HCT116 (cell line): Measurements from ENCODE around the gene RAB38. TPM values are rescaled to one million over a fixed set of nuclear protein-coding genes. Genes with fewer than 3 reads are reported as not detected.

Experiments used
- ATAC-seq: fragments of 200-7000 bp; cut with Tn5 transposase; 2 replicates; pipeline ENCODE4 v1.9.1; 2020; ENCODE audit warnings: mild to moderate bottlenecking, moderate library complexity
- BruUV-seq: library from RNA; stranded (reverse); fragments of 400-500 nt; replicated peaks from 2 replicates; lab custom pipeline; 2021; lab: Mats Ljungman, UMichigan
- CTCF ChIA-PET: fragments of 300-600 bp; sonication (Branson Sonifier 250); formaldehyde crosslinking; loops from one replicate; lab custom pipeline; 2021; ENCODE audit warnings: antibody characterized with exemption; lab: Charles Lee
- POLR2A ChIA-PET: fragments of 300-600, 350-600 bp; sonication (Branson Sonifier 250); formaldehyde crosslinking; loops from one replicate; lab custom pipeline; 2021; ENCODE audit warnings: antibody characterized with exemption; lab: Charles Lee
- RAD21 ChIA-PET, 2 experiments: fragments of 300-600 bp; sonication (Branson Sonifier 250); formaldehyde crosslinking; loops; one replicate each; lab custom pipeline; 2023; ENCODE audit warnings: low total read pairs in 2 of 2; ENCODE audit not compliant: uncharacterized antibody in 2 of 2, unreplicated experiment in 2 of 2, low non-redundant PET in 1 of 2; lab: Charles Lee
- DNase-seq: peaks from one replicate; pipeline ENCODE4 v3.0.0-alpha.2; 2010; ENCODE audit warnings: low read depth, low spot score
- H2AFZ ChIP-seq: fragments of 200-600 bp; shearing (Covaris generic), sonication (generic); 2 replicates; pipeline ENCODE4 v1.6.1; 2017; ENCODE audit warnings: low read depth, mixed run types, mixed read lengths, antibody characterized with exemption, low read length; ENCODE audit not compliant: poor library complexity, severe bottlenecking
- H3K27ac ChIP-seq: 2 replicates; pipeline ENCODE4 v1.5.1; 2012; ENCODE audit warnings: low read depth, low read length
- H3K27me3 ChIP-seq: fragments of 200-600 bp; sonication (generic); 2 replicates; pipeline ENCODE4 v1.6.1; 2016; ENCODE audit warnings: mixed run types, low read length, mixed read lengths; ENCODE audit not compliant: insufficient read depth
- H3K36me3 ChIP-seq, 2 experiments: fragments of 200-500 bp in 1 of 2; fragments of 200-600 bp in 1 of 2; sonication (Bioruptor generic) in 1 of 2; sonication (generic) in 1 of 2; 2 replicates each; pipeline versions ENCODE4 v1.5.1 to v1.6.1; 2014 to 2016; ENCODE audit warnings: low read length in 2 of 2, inconsistent platforms in 1 of 2, mixed read lengths in 1 of 2, mixed run types in 1 of 2; ENCODE audit not compliant: insufficient read depth in 2 of 2, control insufficient read depth in 1 of 2
- H3K4me1 ChIP-seq, 2 experiments: fragments of 200-600 bp in 1 of 2; sonication (generic) in 1 of 2; 2 replicates each; pipeline versions ENCODE4 v1.5.1 to v1.6.1; 2012 to 2017; ENCODE audit warnings: low read length in 2 of 2, inconsistent platforms in 1 of 2, mild to moderate bottlenecking in 1 of 2, mixed read lengths in 1 of 2, mixed run types in 1 of 2, moderate library complexity in 1 of 2; ENCODE audit not compliant: insufficient read depth in 2 of 2, control insufficient read depth in 1 of 2
- H3K4me2 ChIP-seq: fragments of 200-600 bp; sonication (generic); 2 replicates; pipeline ENCODE4 v1.6.1; 2017; ENCODE audit warnings: mixed run types, low read length, mixed read lengths
- H3K4me3 ChIP-seq, 2 experiments: fragments of 200-600 bp in 1 of 2; sonication (generic) in 1 of 2; replicated peaks in 1 of 2; 2 replicates each; pipeline ENCODE4 v1.5.1; 2011 to 2016; ENCODE audit warnings: low read length in 2 of 2, control low read depth in 1 of 2, low read depth in 1 of 2, mild to moderate bottlenecking in 1 of 2, mixed read lengths in 1 of 2, mixed run types in 1 of 2
- H3K79me2 ChIP-seq: fragments of 200-600 bp; sonication (generic); 2 replicates; pipeline ENCODE4 v1.6.1; 2017; ENCODE audit warnings: mild to moderate bottlenecking, mixed run types, low read length, moderate library complexity, mixed read lengths; ENCODE audit not compliant: insufficient read depth
- H3K9ac ChIP-seq: fragments of 200-600 bp; sonication (generic); 2 replicates; pipeline ENCODE4 v1.6.1; 2016; ENCODE audit warnings: low read length, mixed read lengths
- H3K9me2 ChIP-seq: fragments of 200-600 bp; sonication (generic), shearing (Covaris generic); 2 replicates; pipeline ENCODE4 v1.6.1; 2017; ENCODE audit warnings: mixed run types, mild to moderate bottlenecking, moderate library complexity; ENCODE audit not compliant: insufficient read depth
- H3K9me3 ChIP-seq, 2 experiments: fragments of 200-500 bp in 1 of 2; fragments of 200-600 bp in 1 of 2; sonication (Bioruptor generic) in 1 of 2; sonication (generic) in 1 of 2; 2 replicates each; pipeline ENCODE4 v1.6.1; 2014 to 2017; ENCODE audit warnings: low read length in 2 of 2, mixed read lengths in 2 of 2, inconsistent platforms in 1 of 2, low read depth in 1 of 2, mild to moderate bottlenecking in 1 of 2, mixed run types in 1 of 2, moderate library complexity in 1 of 2; ENCODE audit not compliant: control insufficient read depth in 1 of 2, insufficient read depth in 1 of 2
- H4K20me1 ChIP-seq: fragments of 200-600 bp; sonication (generic), shearing (Covaris generic); 2 replicates; pipeline ENCODE4 v1.6.1; 2017; ENCODE audit warnings: mixed run types, mild to moderate bottlenecking, moderate library complexity; ENCODE audit not compliant: insufficient read depth
- CEBPB ChIP-seq: IDR thresholded peaks from 2 replicates; pipeline ENCODE4 v1.6.1; 2012; ENCODE audit warnings: low read depth
- ELF1 ChIP-seq: IDR thresholded peaks from 2 replicates; pipeline ENCODE4 v1.6.1; 2012; ENCODE audit warnings: low read depth, borderline replicate concordance
- EZH2 ChIP-seq: fragments of 200-600 bp; sonication (generic); IDR thresholded peaks from 2 replicates; pipeline ENCODE4 v1.6.1; 2017; ENCODE audit warnings: antibody characterized with exemption, mixed run types
- FOSL1 ChIP-seq: IDR thresholded peaks from 2 replicates; pipeline ENCODE4 v1.6.1; 2012; ENCODE audit warnings: low read depth
- POLR2A ChIP-seq: IDR thresholded peaks from 2 replicates; pipeline ENCODE4 v1.7.0; 2011; ENCODE audit warnings: borderline replicate concordance; ENCODE audit not compliant: insufficient read depth, insufficient read length; ENCODE audit errors: extremely low read depth
- POLR2AphosphoS5 ChIP-seq: IDR thresholded peaks from 2 replicates; pipeline ENCODE4 v1.6.1; 2011; ENCODE audit warnings: mild to moderate bottlenecking, low read depth, low read length, moderate library complexity
- SIN3A ChIP-seq: IDR thresholded peaks from 2 replicates; pipeline ENCODE4 v1.6.1; 2012; ENCODE audit warnings: low read depth
- SP1 ChIP-seq: IDR thresholded peaks from 2 replicates; pipeline ENCODE4 v1.6.1; 2012; ENCODE audit warnings: low read depth
- SRF ChIP-seq: IDR thresholded peaks from 2 replicates; pipeline ENCODE4 v1.6.1; 2012; ENCODE audit warnings: low read depth
- TCF7L2 ChIP-seq: IDR thresholded peaks from 2 replicates; pipeline ENCODE4 v1.7.0; 2011; ENCODE audit warnings: borderline replicate concordance, inconsistent platforms; ENCODE audit not compliant: insufficient read depth, insufficient read length; ENCODE audit errors: extremely low read depth
- YY1 ChIP-seq: IDR thresholded peaks from 2 replicates; pipeline ENCODE4 v1.6.1; 2011; ENCODE audit warnings: low read length, low read depth, moderate library complexity, mild to moderate bottlenecking; ENCODE audit not compliant: insufficient replicate concordance; ENCODE audit errors: extremely low read depth
- ZFX ChIP-seq: fragments of 450-650 bp; IDR thresholded peaks from 2 replicates; pipeline ENCODE4 v1.6.1; 2017
- ZNF274 ChIP-seq: fragments of 200-500 bp; sonication (Bioruptor generic); IDR thresholded peaks from 2 replicates; pipeline ENCODE4 v1.6.1; 2014; ENCODE audit warnings: mild to moderate bottlenecking, low read depth, low read length, inconsistent platforms
- intact Hi-C: fragments of 100-400 bp; cut with micrococcal nuclease; formaldehyde crosslinking; loops from 2 replicates; pipeline ENCODE4 v1.10.0; 2022
- total RNA-seq: library from RNA; stranded (reverse); gene quantifications from one replicate; pipeline ENCODE4 v1.2.1, GENCODE V29; 2021; ENCODE audit not compliant: unreplicated experiment
- TF ChIP-seq, protein P1 (sequence below), 3 experiments: fragments of 200-600 bp in 1 of 3; sonication (generic) in 1 of 3; IDR thresholded peaks in 2 of 3; conservative IDR thresholded peaks in 1 of 3; 2 replicates each; pipeline ENCODE4 v1.5.1; 2012 to 2017; ENCODE audit warnings: low read depth in 2 of 3, low read length in 2 of 3, antibody characterized with exemption in 1 of 3, borderline replicate concordance in 1 of 3, control low read depth in 1 of 3, mild to moderate bottlenecking in 1 of 3, mixed read lengths in 1 of 3, mixed run types in 1 of 3, moderate library complexity in 1 of 3; ENCODE audit not compliant: insufficient read depth in 1 of 3
- TF ChIP-seq, protein P2 (sequence below): IDR thresholded peaks from 2 replicates; pipeline ENCODE4 v1.6.1; 2012
- TF ChIP-seq, protein P3 (sequence below): IDR thresholded peaks from 2 replicates; pipeline ENCODE4 v1.6.1; 2012

Gene RAB38
- total RNA-seq, 1 experiment from 2014 or later = 15.1 TPM

DNA sequence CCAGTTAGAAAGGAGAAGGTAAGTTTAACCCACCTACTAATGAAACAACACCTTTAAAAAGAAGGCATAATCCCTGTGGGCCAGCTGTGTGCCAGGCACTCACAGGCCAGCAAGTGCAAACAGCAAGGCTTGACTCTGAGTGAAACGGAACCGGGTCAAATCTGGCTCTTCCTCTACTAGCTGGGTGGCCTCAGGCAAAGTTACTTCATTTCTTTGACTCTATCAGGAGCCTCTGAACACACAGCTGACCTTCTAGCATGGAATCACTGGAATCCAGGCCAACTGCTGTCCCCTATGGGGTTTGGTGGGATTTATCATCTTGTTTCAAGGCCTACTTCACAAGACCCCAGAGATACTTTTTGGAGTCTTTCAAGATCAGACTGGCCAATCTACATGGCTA is 3.3 kb downstream of the RAB38 start:
- Histone ChIP-seq H2AFZ (no peak overlapping the region), H3K36me3 (no peaks in the 10 kb centered on the region), H4K20me1 (no peaks in the 10 kb centered on the region), H3K27ac (no peak overlapping the region), H3K4me2 (no peak overlapping the region), H3K79me2 (no peaks in the 10 kb centered on the region), H3K9me2 (no peaks in the 10 kb centered on the region; the same call in 1 of the 2 replicates), H3K4me3 (no peak overlapping the region), H3K4me1 (peaks cover 0 to 24% of the 10 kb centered on the region in 2 experiments; a peak in 3 of 4 replicates), H3K27me3 (no peaks in the 10 kb centered on the region), H3K9ac (no peak overlapping the region), H3K9me3 (no peaks in the 10 kb centered on the region)
- no peak for DNase-seq
- ChIA-PET RAD21 (no interaction called here), CTCF (no interaction called here), POLR2A (no interaction called here)
- BruUV-seq = no TSS peak
- intact Hi-C loops = no loop called here
- no peak for TF ChIP-seq FOSL1
- TF ChIP-seq EZH2 = no peak
- no peak for TF ChIP-seq TCF7L2
- TF ChIP-seq ZFX = no peak
- TF ChIP-seq, protein P1, sequence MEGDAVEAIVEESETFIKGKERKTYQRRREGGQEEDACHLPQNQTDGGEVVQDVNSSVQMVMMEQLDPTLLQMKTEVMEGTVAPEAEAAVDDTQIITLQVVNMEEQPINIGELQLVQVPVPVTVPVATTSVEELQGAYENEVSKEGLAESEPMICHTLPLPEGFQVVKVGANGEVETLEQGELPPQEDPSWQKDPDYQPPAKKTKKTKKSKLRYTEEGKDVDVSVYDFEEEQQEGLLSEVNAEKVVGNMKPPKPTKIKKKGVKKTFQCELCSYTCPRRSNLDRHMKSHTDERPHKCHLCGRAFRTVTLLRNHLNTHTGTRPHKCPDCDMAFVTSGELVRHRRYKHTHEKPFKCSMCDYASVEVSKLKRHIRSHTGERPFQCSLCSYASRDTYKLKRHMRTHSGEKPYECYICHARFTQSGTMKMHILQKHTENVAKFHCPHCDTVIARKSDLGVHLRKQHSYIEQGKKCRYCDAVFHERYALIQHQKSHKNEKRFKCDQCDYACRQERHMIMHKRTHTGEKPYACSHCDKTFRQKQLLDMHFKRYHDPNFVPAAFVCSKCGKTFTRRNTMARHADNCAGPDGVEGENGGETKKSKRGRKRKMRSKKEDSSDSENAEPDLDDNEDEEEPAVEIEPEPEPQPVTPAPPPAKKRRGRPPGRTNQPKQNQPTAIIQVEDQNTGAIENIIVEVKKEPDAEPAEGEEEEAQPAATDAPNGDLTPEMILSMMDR (IDR thresholded peaks at IDR 0.05 in 2 of 3, conservative IDR thresholded peaks at IDR 0.05 in 1 of 3; ENCODE audit: borderline replicate concordance in 1 of 3, insufficient read depth in 1 of 3, low read depth in 2 of 3, low read length in 2 of 3) = no peak
- TF ChIP-seq SP1 = no peak
- no peak for TF ChIP-seq ZNF274
- no peak for TF ChIP-seq POLR2A
- TF ChIP-seq SIN3A = no peak
- TF ChIP-seq, protein P2, sequence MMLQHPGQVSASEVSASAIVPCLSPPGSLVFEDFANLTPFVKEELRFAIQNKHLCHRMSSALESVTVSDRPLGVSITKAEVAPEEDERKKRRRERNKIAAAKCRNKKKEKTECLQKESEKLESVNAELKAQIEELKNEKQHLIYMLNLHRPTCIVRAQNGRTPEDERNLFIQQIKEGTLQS = no peak
- TF ChIP-seq SRF = no peak
- no peak for TF ChIP-seq POLR2AphosphoS5
- TF ChIP-seq, protein P3, sequence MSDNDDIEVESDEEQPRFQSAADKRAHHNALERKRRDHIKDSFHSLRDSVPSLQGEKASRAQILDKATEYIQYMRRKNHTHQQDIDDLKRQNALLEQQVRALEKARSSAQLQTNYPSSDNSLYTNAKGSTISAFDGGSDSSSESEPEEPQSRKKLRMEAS = no peak
- no peak for TF ChIP-seq YY1
- TF ChIP-seq ELF1 = no peak
- TF ChIP-seq CEBPB = no peak
- no peak for ATAC-seq
